ENCODE data around the gene SUPT5H. TPM values are rescaled to one million over a fixed set of nuclear protein-coding genes. Genes with fewer than 3 reads are reported as not detected.
"Not testable (repeated sequence)": the region's sequence is repeated elsewhere in the genome, so short reads cannot be mapped to it uniquely, and the experiment has no call there.

The SUPT5H gene
- total and polyA plus RNA-seq, 4 donors: 35.9 to 158 (median 112) TPM

DNA sequence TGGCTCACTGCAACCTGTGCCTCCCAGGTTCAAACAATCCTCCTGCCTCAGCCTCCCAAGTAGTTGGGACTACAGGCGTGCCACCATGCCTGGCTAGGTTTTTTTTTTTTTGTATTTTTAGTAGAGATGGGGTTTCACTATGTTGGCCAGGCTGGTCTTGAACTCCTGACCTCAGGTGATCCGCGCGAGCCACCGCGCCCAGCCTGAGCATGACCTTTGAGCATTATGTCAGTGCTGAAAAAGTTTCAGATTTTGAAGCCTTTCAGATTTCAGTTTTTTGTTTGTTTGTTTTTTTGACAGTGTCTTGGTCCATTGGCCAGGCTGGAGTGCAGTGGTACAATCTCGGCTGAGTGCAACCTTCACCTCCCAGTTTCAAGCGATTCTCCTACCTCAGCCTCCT is 5.9 kb downstream of the SUPT5H start:
- not testable (repeated sequence) for H3K4me3 ChIP-seq (ENCODE audit: low read depth, low read length); H3K4me1 ChIP-seq (ENCODE audit: control insufficient read depth, insufficient read depth, low read length); H3K27ac ChIP-seq (ENCODE audit: low read depth, low read length); H3K9me3 ChIP-seq (ENCODE audit: control insufficient read depth, insufficient read depth, low read length); DNase-seq (ENCODE audit: low read depth in 4 of 6, low spot score in 6 of 6); H3K27me3 ChIP-seq (ENCODE audit: control insufficient read depth, insufficient read depth, low read length)
- WGBS (ENCODE audit: insufficient coverage): 98% methylated on average over 8 of the region's 8 CpGs
- peaks cover 52% of the 10 kb centered on the region for H3K36me3 ChIP-seq (ENCODE audit: control insufficient read depth, insufficient read depth, low read length)

DNA sequence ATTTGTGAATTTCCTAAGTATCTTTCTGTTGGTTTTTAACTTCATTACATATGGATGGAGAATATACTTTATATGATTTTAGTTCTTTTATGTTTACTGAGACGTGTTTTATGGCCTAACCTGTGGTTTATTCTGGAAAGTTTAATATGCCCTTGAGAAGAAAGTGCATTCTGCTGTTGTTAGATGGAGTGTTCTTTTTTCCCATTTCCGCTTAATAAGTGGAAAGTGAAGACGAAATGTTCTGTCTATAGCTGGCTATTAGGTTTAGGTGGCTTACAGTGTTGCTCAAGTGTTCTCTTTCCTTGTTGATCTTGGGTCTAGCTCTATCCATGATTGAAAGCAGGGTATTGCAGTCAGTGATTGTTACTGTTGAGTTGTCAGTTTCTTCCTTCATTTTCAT is 18.0 kb downstream of the SUPT5H start:
- H3K27ac ChIP-seq (ENCODE audit: low read depth, low read length): no peak overlapping the region
- H3K27me3 ChIP-seq (ENCODE audit: control insufficient read depth, insufficient read depth, low read length): no peaks in the 10 kb centered on the region
- WGBS (ENCODE audit: insufficient coverage): 93% methylated on average over 3 of the region's 3 CpGs
- no peak overlapping the region for H3K4me3 ChIP-seq (ENCODE audit: low read depth, low read length)
- H3K36me3 ChIP-seq (ENCODE audit: control insufficient read depth, insufficient read depth, low read length): peaks cover 81% of the 10 kb centered on the region
- no peaks in the 10 kb centered on the region for H3K4me1 ChIP-seq (ENCODE audit: control insufficient read depth, insufficient read depth, low read length)
- H3K9me3 ChIP-seq (ENCODE audit: control insufficient read depth, insufficient read depth, low read length): no peaks in the 10 kb centered on the region
- no peak for DNase-seq (ENCODE audit: low read depth in 4 of 6, low spot score in 6 of 6)

DNA sequence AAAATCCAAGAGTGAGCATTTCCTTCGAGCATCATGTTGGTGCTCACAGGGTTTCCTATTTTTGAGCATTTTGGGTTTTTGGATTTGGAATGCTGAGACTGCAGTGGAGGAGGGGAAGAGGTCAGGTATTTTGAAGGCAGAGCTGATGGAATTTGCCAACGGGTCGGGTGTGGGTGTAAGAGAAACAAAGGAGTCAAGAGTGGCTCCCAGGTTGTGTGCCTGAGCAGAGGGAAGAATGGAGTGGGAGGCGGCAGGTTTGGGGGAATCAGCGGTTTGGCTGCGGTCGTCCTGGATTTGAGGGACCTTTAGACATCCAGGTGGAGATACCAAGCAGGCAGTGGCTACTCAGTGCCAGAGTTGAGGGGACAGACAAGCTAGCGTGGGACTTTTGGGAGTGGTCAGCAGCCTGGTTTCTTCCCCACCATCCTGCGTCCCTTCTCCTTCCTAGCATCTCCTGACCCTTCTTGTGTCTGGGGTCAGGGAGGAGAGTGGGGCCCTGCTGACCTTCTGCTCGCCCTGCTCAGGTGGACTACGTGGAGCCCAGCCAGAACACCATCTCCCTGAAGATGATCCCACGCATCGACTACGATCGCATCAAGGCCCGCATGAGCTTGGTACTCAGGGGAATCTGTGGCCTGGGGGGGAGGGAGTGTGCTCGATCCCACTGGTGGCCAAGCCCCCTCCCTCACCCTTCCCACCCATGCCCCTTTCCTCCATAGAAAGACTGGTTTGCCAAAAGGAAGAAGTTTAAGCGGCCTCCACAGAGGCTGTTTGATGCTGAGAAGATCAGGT is 20.8 kb downstream of the SUPT5H start:
- Histone ChIP-seq H3K27ac (ENCODE audit: low read depth, low read length) (no peak overlapping the region), H3K4me1 (ENCODE audit: control insufficient read depth, insufficient read depth, low read length) (no peaks in the 10 kb centered on the region), H3K9me3 (ENCODE audit: control insufficient read depth, insufficient read depth, low read length) (no peaks in the 10 kb centered on the region), H3K27me3 (ENCODE audit: control insufficient read depth, insufficient read depth, low read length) (no peaks in the 10 kb centered on the region), H3K4me3 (ENCODE audit: low read depth, low read length) (no peak overlapping the region), H3K36me3 (ENCODE audit: control insufficient read depth, insufficient read depth, low read length) (peaks cover 81% of the 10 kb centered on the region)
- no peak for DNase-seq (ENCODE audit: low read depth in 4 of 6, low spot score in 6 of 6)
- WGBS (ENCODE audit: insufficient coverage): 98% methylated on average over 8 of the region's 18 CpGs

DNA sequence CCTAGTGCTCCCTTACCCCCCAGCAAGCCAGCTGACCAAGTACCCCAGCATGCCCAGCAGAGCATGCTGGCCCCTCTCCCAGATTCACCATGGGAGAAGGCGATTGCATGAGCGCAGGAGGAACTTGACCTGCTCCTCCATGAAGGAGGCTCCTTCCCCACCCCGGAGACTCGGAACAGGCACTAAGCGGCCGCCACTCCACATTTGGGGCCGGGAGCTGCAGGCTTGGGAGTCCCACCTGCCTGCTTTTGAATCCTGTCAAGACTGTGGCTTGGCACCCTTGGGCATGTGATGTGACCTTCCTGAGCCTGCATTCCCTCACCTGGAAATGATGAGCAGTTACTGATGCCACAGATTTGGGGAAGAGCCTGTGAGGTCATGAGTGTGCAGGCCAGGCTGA is 22.6 kb downstream of the SUPT5H start:
- Histone ChIP-seq H3K4me1 (ENCODE audit: control insufficient read depth, insufficient read depth, low read length) (no peaks in the 10 kb centered on the region), H3K4me3 (ENCODE audit: low read depth, low read length) (no peak overlapping the region), H3K9me3 (ENCODE audit: control insufficient read depth, insufficient read depth, low read length) (no peaks in the 10 kb centered on the region), H3K27me3 (ENCODE audit: control insufficient read depth, insufficient read depth, low read length) (no peaks in the 10 kb centered on the region), H3K27ac (ENCODE audit: low read depth, low read length) (no peak overlapping the region), H3K36me3 (ENCODE audit: control insufficient read depth, insufficient read depth, low read length) (peaks cover 91% of the 10 kb centered on the region)
- DNase-seq (ENCODE audit: low read depth in 4 of 6, low spot score in 6 of 6): no peak
- WGBS (ENCODE audit: insufficient coverage): 94% methylated on average over 7 of the region's 7 CpGs

DNA sequence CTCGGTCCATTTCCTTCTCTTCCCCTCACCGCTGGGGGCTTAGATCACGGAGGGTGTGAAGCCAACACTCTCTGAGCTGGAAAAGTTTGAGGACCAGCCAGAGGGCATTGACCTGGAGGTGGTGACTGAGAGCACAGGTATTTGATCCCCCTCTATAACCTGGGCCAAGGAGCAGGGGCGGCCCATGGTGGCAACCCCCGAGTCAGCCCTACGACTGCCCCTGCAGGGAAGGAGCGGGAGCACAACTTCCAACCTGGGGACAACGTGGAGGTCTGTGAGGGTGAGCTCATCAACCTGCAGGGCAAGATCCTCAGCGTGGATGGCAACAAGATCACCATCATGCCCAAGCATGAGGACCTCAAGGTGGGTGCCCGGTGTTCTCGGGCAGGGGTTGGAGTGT is 23.7 kb downstream of the SUPT5H start:
- Histone ChIP-seq H3K27me3 (ENCODE audit: control insufficient read depth, insufficient read depth, low read length) (no peaks in the 10 kb centered on the region), H3K27ac (ENCODE audit: low read depth, low read length) (no peak overlapping the region), H3K4me3 (ENCODE audit: low read depth, low read length) (no peak overlapping the region), H3K9me3 (ENCODE audit: control insufficient read depth, insufficient read depth, low read length) (no peaks in the 10 kb centered on the region), H3K4me1 (ENCODE audit: control insufficient read depth, insufficient read depth, low read length) (no peaks in the 10 kb centered on the region), H3K36me3 (ENCODE audit: control insufficient read depth, insufficient read depth, low read length) (peaks cover 99% of the 10 kb centered on the region)
- 93% methylated on average over 8 of the region's 11 CpGs for WGBS (ENCODE audit: insufficient coverage)
- DNase-seq (ENCODE audit: low read depth in 4 of 6, low spot score in 6 of 6): no peak

DNA sequence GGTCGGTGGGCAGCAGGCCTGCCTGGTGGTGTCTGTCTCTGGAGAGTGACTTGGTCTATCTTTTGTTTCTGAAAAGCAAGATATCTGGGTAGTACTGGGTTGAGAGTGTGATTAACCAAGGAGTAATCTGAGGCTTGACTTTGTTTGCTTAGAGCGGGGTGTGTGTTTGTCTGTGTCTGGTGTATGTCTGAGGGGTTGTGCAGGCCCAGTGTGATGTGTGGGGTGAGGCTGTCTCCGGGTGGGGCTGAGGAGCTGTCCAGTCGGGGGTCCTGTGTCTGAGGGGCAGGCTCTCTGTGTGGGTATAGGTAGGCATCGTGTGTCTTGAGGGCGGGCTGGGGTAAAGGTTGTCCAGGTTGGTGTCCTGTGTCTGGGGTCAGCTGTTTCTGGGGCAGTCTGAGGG is 24.2 kb downstream of the SUPT5H start:
- peaks cover 99% of the 10 kb centered on the region for H3K36me3 ChIP-seq (ENCODE audit: control insufficient read depth, insufficient read depth, low read length)
- no peak overlapping the region for H3K27ac ChIP-seq (ENCODE audit: low read depth, low read length)
- H3K4me3 ChIP-seq (ENCODE audit: low read depth, low read length): no peak overlapping the region
- 90% methylated on average over 6 of the region's 6 CpGs for WGBS (ENCODE audit: insufficient coverage)
- DNase-seq (ENCODE audit: low read depth in 4 of 6, low spot score in 6 of 6): no peak
- no peaks in the 10 kb centered on the region for H3K4me1 ChIP-seq (ENCODE audit: control insufficient read depth, insufficient read depth, low read length)
- no peaks in the 10 kb centered on the region for H3K9me3 ChIP-seq (ENCODE audit: control insufficient read depth, insufficient read depth, low read length)
- H3K27me3 ChIP-seq (ENCODE audit: control insufficient read depth, insufficient read depth, low read length): no peaks in the 10 kb centered on the region

DNA sequence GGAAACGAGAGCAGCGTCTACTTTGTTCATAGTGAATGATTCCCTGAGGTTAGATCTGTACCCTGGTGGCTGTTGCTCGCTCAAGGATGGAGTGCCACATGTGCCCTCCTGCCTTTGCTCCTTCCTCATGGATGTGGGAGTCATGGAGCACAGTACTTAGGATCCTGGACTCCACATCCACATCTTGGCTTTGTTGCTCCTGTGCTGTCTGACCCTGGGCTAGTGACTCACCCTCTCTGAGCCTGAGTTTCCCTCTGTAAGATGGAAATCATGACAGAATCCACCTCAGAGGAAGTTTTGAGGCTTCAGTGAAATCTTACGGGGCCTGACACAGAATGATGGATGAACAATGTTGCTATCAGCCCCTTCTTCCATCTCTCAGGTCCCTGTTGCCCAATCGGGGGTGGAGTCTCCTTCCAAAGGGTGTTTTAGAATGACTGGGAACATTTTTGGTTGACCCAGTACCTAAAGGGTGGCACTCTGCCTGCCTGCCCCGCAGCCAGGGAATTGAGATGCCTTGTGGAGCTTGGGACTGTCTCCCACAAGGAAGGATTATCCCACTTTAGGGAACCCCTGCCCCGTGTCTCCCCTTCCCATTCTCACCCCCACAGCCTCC is 25.4 kb downstream of the SUPT5H start:
- Histone ChIP-seq H3K27me3 (ENCODE audit: control insufficient read depth, insufficient read depth, low read length) (no peaks in the 10 kb centered on the region), H3K27ac (ENCODE audit: low read depth, low read length) (no peak overlapping the region), H3K9me3 (ENCODE audit: control insufficient read depth, insufficient read depth, low read length) (no peaks in the 10 kb centered on the region), H3K4me3 (ENCODE audit: low read depth, low read length) (no peak overlapping the region), H3K4me1 (ENCODE audit: control insufficient read depth, insufficient read depth, low read length) (no peaks in the 10 kb centered on the region), H3K36me3 (ENCODE audit: control insufficient read depth, insufficient read depth, low read length) (peaks cover 99% of the 10 kb centered on the region)
- WGBS (ENCODE audit: insufficient coverage): 81% methylated on average over 7 of the region's 7 CpGs
- DNase-seq (ENCODE audit: low read depth in 4 of 6, low spot score in 6 of 6): no peak

DNA sequence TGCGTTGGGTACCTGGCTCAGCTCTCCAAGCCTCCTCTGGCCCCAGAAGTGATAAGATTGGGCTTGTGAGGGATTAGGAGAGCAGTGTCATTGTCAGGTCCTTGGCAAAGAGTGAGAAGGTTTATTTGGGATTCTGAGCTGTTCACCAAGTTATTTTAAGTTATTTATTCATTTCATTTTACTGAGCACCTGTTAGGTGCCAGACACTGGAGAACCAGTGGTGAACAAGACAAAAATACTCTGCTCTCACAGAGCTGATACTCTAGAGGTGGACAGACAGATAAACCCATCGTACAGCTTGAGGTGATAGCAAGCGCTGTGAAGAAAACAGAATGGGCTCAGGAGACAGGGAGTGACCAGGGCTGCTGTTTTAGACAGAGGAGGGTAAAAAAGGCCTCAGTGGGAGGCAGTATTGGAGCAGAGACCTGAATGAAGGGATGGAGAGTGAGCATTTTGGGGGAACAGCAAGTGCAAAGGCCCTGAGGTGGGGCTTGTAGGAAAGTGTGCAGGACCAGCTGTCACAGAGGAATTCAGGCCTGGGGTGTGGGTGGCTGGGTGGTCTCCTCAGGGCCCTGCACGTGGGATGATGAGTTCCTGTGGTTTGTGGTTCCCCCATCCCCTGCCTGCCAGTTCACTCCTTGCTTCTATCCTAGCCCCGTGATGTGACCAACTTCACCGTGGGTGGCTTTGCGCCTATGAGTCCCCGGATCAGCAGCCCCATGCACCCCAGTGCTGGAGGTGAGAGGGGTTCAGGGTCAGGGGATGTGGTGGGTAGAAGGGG is 26.6 kb downstream of the SUPT5H start:
- peaks cover 96% of the 10 kb centered on the region for H3K36me3 ChIP-seq (ENCODE audit: control insufficient read depth, insufficient read depth, low read length)
- no peaks in the 10 kb centered on the region for H3K4me1 ChIP-seq (ENCODE audit: control insufficient read depth, insufficient read depth, low read length)
- DNase-seq (ENCODE audit: low read depth in 4 of 6, low spot score in 6 of 6): no peak
- H3K9me3 ChIP-seq (ENCODE audit: control insufficient read depth, insufficient read depth, low read length): no peaks in the 10 kb centered on the region
- 100% methylated on average over 6 of the region's 8 CpGs for WGBS (ENCODE audit: insufficient coverage)
- no peak overlapping the region for H3K27ac ChIP-seq (ENCODE audit: low read depth, low read length)
- no peak overlapping the region for H3K4me3 ChIP-seq (ENCODE audit: low read depth, low read length)
- no peaks in the 10 kb centered on the region for H3K27me3 ChIP-seq (ENCODE audit: control insufficient read depth, insufficient read depth, low read length)

DNA sequence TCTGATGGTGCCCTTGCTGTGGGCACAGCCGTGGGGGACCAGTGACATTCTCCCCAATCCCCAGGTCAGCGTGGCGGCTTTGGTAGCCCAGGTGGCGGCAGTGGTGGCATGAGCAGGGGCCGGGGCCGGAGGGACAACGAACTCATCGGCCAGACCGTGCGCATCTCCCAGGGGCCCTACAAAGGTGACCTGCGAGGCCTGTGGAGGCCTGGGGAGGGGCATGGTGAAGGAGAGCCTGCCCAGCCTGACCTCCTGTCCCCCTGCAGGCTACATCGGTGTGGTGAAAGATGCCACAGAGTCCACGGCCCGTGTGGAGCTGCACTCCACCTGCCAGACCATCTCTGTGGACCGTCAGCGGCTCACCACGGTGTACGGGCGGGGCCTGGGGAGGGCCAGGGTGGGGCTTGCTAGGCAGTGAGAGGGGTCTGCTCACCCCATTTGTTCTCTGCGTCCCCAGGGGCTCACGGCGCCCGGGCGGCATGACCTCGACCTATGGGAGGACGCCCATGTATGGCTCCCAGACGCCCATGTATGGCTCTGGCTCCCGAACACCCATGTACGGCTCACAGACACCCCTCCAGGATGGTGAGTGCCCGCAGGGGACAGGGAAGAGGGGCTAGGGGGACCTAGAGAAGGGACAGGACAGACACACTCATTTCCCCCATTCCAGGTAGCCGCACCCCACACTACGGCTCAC is 27.5 kb downstream of the SUPT5H start:
- Histone ChIP-seq H3K27ac (ENCODE audit: low read depth, low read length) (no peak overlapping the region), H3K36me3 (ENCODE audit: control insufficient read depth, insufficient read depth, low read length) (peaks cover 91% of the 10 kb centered on the region), H3K9me3 (ENCODE audit: control insufficient read depth, insufficient read depth, low read length) (no peaks in the 10 kb centered on the region), H3K27me3 (ENCODE audit: control insufficient read depth, insufficient read depth, low read length) (no peaks in the 10 kb centered on the region), H3K4me1 (ENCODE audit: control insufficient read depth, insufficient read depth, low read length) (no peaks in the 10 kb centered on the region), H3K4me3 (ENCODE audit: low read depth, low read length) (no peak overlapping the region)
- WGBS (ENCODE audit: insufficient coverage): 95% methylated on average over 24 of the region's 32 CpGs
- DNase-seq (ENCODE audit: low read depth in 4 of 6, low spot score in 6 of 6): no peak

Data from spinal cord (tissue), 10 donors.